Effector memory CD4-positive, alpha-beta T cell (primary cell): ENCODE results near the gene COLEC12.

Source experiments
- DNase-seq, 3 donors: peaks; one replicate each; pipeline ENCODE4 v3.0.0-alpha.2; 2020
- H3K27ac ChIP-seq: 2 replicates; pipeline ENCODE4 v1.7.0; 2013; ENCODE audit warnings: mild to moderate bottlenecking, low read length, moderate library complexity; ENCODE audit not compliant: insufficient read depth, poor library complexity, severe bottlenecking
- H3K27me3 ChIP-seq: replicated peaks from 2 replicates; pipeline ENCODE4 v1.7.0; 2013; ENCODE audit warnings: mild to moderate bottlenecking, low read length; ENCODE audit not compliant: insufficient read depth, control insufficient read depth, poor library complexity, severe bottlenecking
- H3K36me3 ChIP-seq: 2 replicates; pipeline ENCODE4 v1.7.0; 2013; ENCODE audit warnings: mild to moderate bottlenecking, low read length, moderate library complexity; ENCODE audit not compliant: control insufficient read depth, insufficient read depth
- H3K4me1 ChIP-seq: 2 replicates; pipeline ENCODE4 v1.7.0; 2013; ENCODE audit warnings: low read length, mild to moderate bottlenecking; ENCODE audit not compliant: control insufficient read depth, insufficient read depth, poor library complexity, severe bottlenecking
- H3K4me3 ChIP-seq: 2 replicates; pipeline ENCODE4 v1.7.0; 2013; ENCODE audit warnings: low read length, low read depth, mild to moderate bottlenecking; ENCODE audit not compliant: insufficient read depth, poor library complexity, severe bottlenecking
- H3K9me3 ChIP-seq: 2 replicates; pipeline ENCODE4 v1.7.0; 2013; ENCODE audit warnings: mild to moderate bottlenecking, low read length, moderate library complexity; ENCODE audit not compliant: control insufficient read depth

Gene COLEC12

GRCh38 chr18:506801-507200, 6.3 kb upstream of the COLEC12 start:
- peaks cover under 1% of the 10 kb centered on the region for H3K27me3 ChIP-seq
- H3K4me3 ChIP-seq: no peak overlapping the region
- no peaks in the 10 kb centered on the region for H3K36me3 ChIP-seq
- no peak for DNase-seq
- H3K4me1 ChIP-seq: no peaks in the 10 kb centered on the region
- no peaks in the 10 kb centered on the region for H3K9me3 ChIP-seq
- no peak overlapping the region for H3K27ac ChIP-seq

GRCh38 chr18:506264-506663, 5.8 kb upstream of the COLEC12 start:
- Histone ChIP-seq H3K4me1 (no peaks in the 10 kb centered on the region), H3K36me3 (no peaks in the 10 kb centered on the region), H3K27ac (no peak overlapping the region), H3K9me3 (no peaks in the 10 kb centered on the region), H3K4me3 (no peak overlapping the region), H3K27me3 (peaks cover 5% of the 10 kb centered on the region)
- DNase-seq: no peak

GRCh38 chr18:505483-506122, 5.1 kb upstream of the COLEC12 start:
- H3K27ac ChIP-seq: no peak overlapping the region
- no peaks in the 10 kb centered on the region for H3K4me1 ChIP-seq
- no peak overlapping the region for H3K4me3 ChIP-seq
- H3K9me3 ChIP-seq: no peaks in the 10 kb centered on the region
- H3K27me3 ChIP-seq: peaks cover 5% of the 10 kb centered on the region
- H3K36me3 ChIP-seq: no peaks in the 10 kb centered on the region
- DNase-seq: no peak

- Histone ChIP-seq H3K4me1 (no peaks in the 10 kb centered on the region), H3K9me3 (no peaks in the 10 kb centered on the region), H3K27me3 (peaks cover 5% of the 10 kb centered on the region), H3K36me3 (no peaks in the 10 kb centered on the region), H3K27ac (no peak overlapping the region), H3K4me3 (no peak overlapping the region)
- no peak for DNase-seq
These were observed 859 bp upstream of the COLEC12 start for GRCh38 chr18:501406-501714.

- Histone ChIP-seq H3K27ac (no peak overlapping the region), H3K4me3 (no peak overlapping the region), H3K36me3 (no peaks in the 10 kb centered on the region), H3K27me3 (peaks cover 5% of the 10 kb centered on the region), H3K9me3 (no peaks in the 10 kb centered on the region), H3K4me1 (no peaks in the 10 kb centered on the region)
- DNase-seq: no peak
These were observed 497 bp downstream of the COLEC12 start for GRCh38 chr18:499776-500631.

GRCh38 chr18:498931-499775, 1.3 kb downstream of the COLEC12 start:
- H3K27ac ChIP-seq: no peak overlapping the region
- no peaks in the 10 kb centered on the region for H3K9me3 ChIP-seq
- H3K4me1 ChIP-seq: no peaks in the 10 kb centered on the region
- no peaks in the 10 kb centered on the region for H3K36me3 ChIP-seq
- DNase-seq: no peak
- no peak overlapping the region for H3K4me3 ChIP-seq
- H3K27me3 ChIP-seq: peaks cover 5% of the 10 kb centered on the region

- no peaks in the 10 kb centered on the region for H3K36me3 ChIP-seq
- no peak overlapping the region for H3K4me3 ChIP-seq
- H3K4me1 ChIP-seq: no peaks in the 10 kb centered on the region
- no peak for DNase-seq
- H3K27me3 ChIP-seq: peaks cover 5% of the 10 kb centered on the region
- no peak overlapping the region for H3K27ac ChIP-seq
- no peaks in the 10 kb centered on the region for H3K9me3 ChIP-seq
These were observed 2.8 kb downstream of the COLEC12 start for GRCh38 chr18:497688-498087.

GRCh38 chr18:495452-495851, 5.0 kb downstream of the COLEC12 start:
- no peaks in the 10 kb centered on the region for H3K9me3 ChIP-seq
- H3K27me3 ChIP-seq: no peaks in the 10 kb centered on the region
- no peak overlapping the region for H3K27ac ChIP-seq
- no peaks in the 10 kb centered on the region for H3K36me3 ChIP-seq
- no peak overlapping the region for H3K4me3 ChIP-seq
- DNase-seq: no peak
- no peaks in the 10 kb centered on the region for H3K4me1 ChIP-seq

- no peaks in the 10 kb centered on the region for H3K4me1 ChIP-seq
- no peaks in the 10 kb centered on the region for H3K36me3 ChIP-seq
- DNase-seq: no peak
- no peak overlapping the region for H3K4me3 ChIP-seq
- no peak overlapping the region for H3K27ac ChIP-seq
- H3K27me3 ChIP-seq: no peaks in the 10 kb centered on the region
- no peaks in the 10 kb centered on the region for H3K9me3 ChIP-seq
These were observed 5.5 kb downstream of the COLEC12 start for GRCh38 chr18:495017-495416.
